SU-DHL-6 (cell line): Measurements from ENCODE around the gene MAP2K5.

Source experiments
- H2AFZ ChIP-seq: fragments of 200-600 bp; sonication (generic); 2 replicates; pipeline ENCODE4 v1.6.1; 2014; ENCODE audit warnings: low read depth, mild to moderate bottlenecking, moderate library complexity, mixed read lengths, antibody characterized with exemption, low read length; ENCODE audit not compliant: severe bottlenecking
- H3F3A ChIP-seq: fragments of 200-600 bp; shearing (Covaris generic); 2 replicates; pipeline ENCODE4 v1.6.0; 2016; ENCODE audit warnings: antibody characterized with exemption, mild to moderate bottlenecking; ENCODE audit not compliant: insufficient read depth
- H3K27ac ChIP-seq: fragments of 200-600 bp; sonication (generic); 2 replicates; pipeline ENCODE4 v1.5.1; 2016; ENCODE audit warnings: low read depth, mild to moderate bottlenecking, low read length, moderate library complexity, mixed read lengths
- H3K27me3 ChIP-seq: fragments of 200-600 bp; sonication (generic), shearing (Covaris generic); 2 replicates; pipeline ENCODE4 v1.6.0; 2014; ENCODE audit warnings: mild to moderate bottlenecking, low read length
- H3K36me3 ChIP-seq: fragments of 200-600 bp; sonication (generic); 2 replicates; pipeline ENCODE4 v1.6.1; 2014; ENCODE audit warnings: mild to moderate bottlenecking, low read length, mixed read lengths
- H3K4me2 ChIP-seq: fragments of 300-600, 200-600 bp; shearing (Covaris generic), sonication (generic); 2 replicates; pipeline ENCODE4 v1.6.0; 2014; ENCODE audit warnings: low read length, low read depth, mild to moderate bottlenecking; ENCODE audit not compliant: poor library complexity, severe bottlenecking
- H3K4me3 ChIP-seq: fragments of 200-600 bp; sonication (generic); 2 replicates; pipeline ENCODE4 v1.5.1; 2014; ENCODE audit warnings: antibody characterized with exemption, low read length, mild to moderate bottlenecking, mixed read lengths; ENCODE audit not compliant: insufficient read depth, poor library complexity, severe bottlenecking
- H3K79me2 ChIP-seq: fragments of 200-600 bp; sonication (generic); 2 replicates; pipeline ENCODE4 v1.6.1; 2014; ENCODE audit warnings: mild to moderate bottlenecking, low read length, moderate library complexity; ENCODE audit not compliant: insufficient read depth
- H3K9ac ChIP-seq: fragments of 200-600 bp; sonication (generic); 2 replicates; pipeline ENCODE4 v1.7.0; 2014; ENCODE audit warnings: mild to moderate bottlenecking, low read length
- H3K9me2 ChIP-seq: fragments of 200-600 bp; sonication (generic); replicated peaks from 2 replicates; pipeline ENCODE4 v1.6.1; 2014; ENCODE audit warnings: low read length; ENCODE audit not compliant: insufficient read depth
- H3K9me3 ChIP-seq: fragments of 200-600 bp; sonication (generic); 2 replicates; pipeline ENCODE4 v1.6.1; 2014; ENCODE audit warnings: low read length, mixed read lengths; ENCODE audit not compliant: insufficient read depth
- H4K20me1 ChIP-seq: fragments of 200-600 bp; sonication (generic); 2 replicates; pipeline ENCODE4 v1.6.1; 2014; ENCODE audit warnings: low read depth, mild to moderate bottlenecking, antibody characterized with exemption, low read length, moderate library complexity, mixed read lengths
- CTCF ChIP-seq: fragments of 200-600 bp; sonication (generic); IDR thresholded peaks from one replicate; pipeline ENCODE4 v1.5.1; 2017; ENCODE audit warnings: antibody characterized with exemption, mild to moderate bottlenecking, low read length, moderate library complexity; ENCODE audit not compliant: insufficient read depth, poor library complexity, severe bottlenecking
- EZH2phosphoT487 ChIP-seq: fragments of 200-600 bp; sonication (generic), shearing (Covaris generic); conservative IDR thresholded peaks from 2 replicates; pipeline ENCODE4 v1.6.1; 2018; ENCODE audit warnings: mild to moderate bottlenecking, antibody characterized with exemption, low read length, moderate library complexity, mixed read lengths

The MAP2K5 gene

GRCh38 chr15:67777773-67778172, 235.3 kb downstream of the MAP2K5 start:
- Histone ChIP-seq H3K27ac (no peak overlapping the region), H3F3A (no peaks in the 10 kb centered on the region), H4K20me1 (no peaks in the 10 kb centered on the region), H3K9me3 (no peaks in the 10 kb centered on the region), H3K9ac (no peak overlapping the region), H2AFZ (no peak overlapping the region), H3K4me3 (no peak overlapping the region), H3K27me3 (no peaks in the 10 kb centered on the region), H3K4me2 (no peak overlapping the region), H3K9me2 (no peaks in the 10 kb centered on the region), H3K36me3 (no peaks in the 10 kb centered on the region), H3K79me2 (no peaks in the 10 kb centered on the region)
- TF ChIP-seq CTCF = no peak
- no peak for TF ChIP-seq EZH2phosphoT487

- no peak overlapping the region for H3K4me3 ChIP-seq
- H2AFZ ChIP-seq = no peak overlapping the region
- peaks cover 7% of the 10 kb centered on the region for H3F3A ChIP-seq
- TF ChIP-seq CTCF = no peak
- TF ChIP-seq EZH2phosphoT487 = no peak
- no peaks in the 10 kb centered on the region for H4K20me1 ChIP-seq
- H3K9ac ChIP-seq = no peak overlapping the region
- no peaks in the 10 kb centered on the region for H3K9me2 ChIP-seq
- no peak overlapping the region for H3K27ac ChIP-seq
- no peaks in the 10 kb centered on the region for H3K9me3 ChIP-seq
- H3K36me3 ChIP-seq = no peaks in the 10 kb centered on the region
- no peak overlapping the region for H3K4me2 ChIP-seq
- H3K27me3 ChIP-seq = no peaks in the 10 kb centered on the region
- H3K79me2 ChIP-seq = no peaks in the 10 kb centered on the region
Observed at GRCh38 chr15:67778968-67779548, 236.6 kb downstream of the MAP2K5 start.

- H3K27ac ChIP-seq = no peak overlapping the region
- H2AFZ ChIP-seq = no peak overlapping the region
- H3K4me2 ChIP-seq = no peak overlapping the region
- no peaks in the 10 kb centered on the region for H4K20me1 ChIP-seq
- no peaks in the 10 kb centered on the region for H3K9me2 ChIP-seq
- H3K9me3 ChIP-seq = no peaks in the 10 kb centered on the region
- TF ChIP-seq CTCF (no peak), EZH2phosphoT487 (no peak)
- no peak overlapping the region for H3K4me3 ChIP-seq
- H3K79me2 ChIP-seq = no peaks in the 10 kb centered on the region
- no peaks in the 10 kb centered on the region for H3K36me3 ChIP-seq
- peaks cover 13% of the 10 kb centered on the region for H3F3A ChIP-seq
- H3K9ac ChIP-seq = no peak overlapping the region
- H3K27me3 ChIP-seq = no peaks in the 10 kb centered on the region
Observed at GRCh38 chr15:67779549-67780111, 237.1 kb downstream of the MAP2K5 start.
